Gastroesophageal sphincter (tissue), 4 donors: ENCODE measurements around the gene TPI1. TPM values are rescaled to one million over a fixed set of nuclear protein-coding genes. Genes with fewer than 3 reads are reported as not detected.
"Not testable (repeated sequence)": the region's sequence is repeated elsewhere in the genome, so short reads cannot be mapped to it uniquely, and the experiment has no call there.

Experiments
- ATAC-seq: fragments of 150-250 bp; one replicate; pipeline ENCODE4 v1.9.1; 2016; ENCODE audit warnings: mild to moderate bottlenecking, moderate library complexity
- H3K27ac ChIP-seq, 4 donors: fragments of 200-600 bp; sonication (generic) in 3 of 4; 1 replicate in 3 of 4; 2 replicates in 1 of 4; pipeline ENCODE4 v1.5.1; 2016 to 2019
- H3K27me3 ChIP-seq: fragments of 200-600 bp; sonication (generic); one replicate; pipeline ENCODE4 v1.5.1; 2019
- H3K36me3 ChIP-seq, 2 donors: fragments of 200-600 bp; sonication (generic); one replicate each; pipeline ENCODE4 v1.5.1; 2019; ENCODE audit warnings: control low read depth in 1 of 2
- H3K4me1 ChIP-seq, 3 donors: fragments of 200-600 bp; sonication (generic); 1 replicate in 2 of 3; 2 replicates in 1 of 3; pipeline ENCODE4 v1.5.1; 2016 to 2019; ENCODE audit warnings: control low read depth in 2 of 3
- H3K4me3 ChIP-seq, 2 donors: fragments of 200-600 bp; sonication (generic); one replicate each; pipeline ENCODE4 v1.5.1; 2019; ENCODE audit warnings: mild to moderate bottlenecking in 1 of 2, moderate library complexity in 1 of 2
- H3K9me3 ChIP-seq, 3 donors: fragments of 200-600 bp; sonication (generic); one replicate each; pipeline ENCODE4 v1.5.1; 2017 to 2019; ENCODE audit warnings: control low read depth in 2 of 3
- EP300 ChIP-seq: sonication (generic); formaldehyde crosslinking; IDR thresholded peaks from one replicate; pipeline ENCODE4 v1.6.1; 2017; ENCODE audit warnings: antibody characterized with exemption, mild to moderate bottlenecking
- POLR2A ChIP-seq, 2 donors: fragments of 450-650 bp; IDR thresholded peaks; one replicate each; pipeline ENCODE4 v1.6.1; 2017; ENCODE audit warnings: antibody characterized with exemption in 2 of 2, mild to moderate bottlenecking in 2 of 2, moderate library complexity in 1 of 2
- POLR2AphosphoS5 ChIP-seq: sonication (generic); formaldehyde crosslinking; IDR thresholded peaks from one replicate; pipeline ENCODE4 v1.6.1; 2017; ENCODE audit warnings: antibody characterized with exemption
- WGBS, 2 donors: methylation state at CpG; one replicate each; pipeline ENCODE4 v1.1.5; 2018; ENCODE audit warnings: low coverage in 1 of 2; 5-methylcytosine and 5-hydroxymethylcytosine counted together
- total RNA-seq, 4 donors: library from RNA; depleted of rRNA; stranded (reverse); fragments of >200 nt; gene quantifications; one replicate each; pipeline ENCODE4 v1.1.0, GENCODE V29; 2016
- TF ChIP-seq, protein P1 (sequence below), 4 experiments: fragments of 200-600 bp in 2 of 4; fragments of 450-650 bp in 2 of 4; sonication (generic) in 1 of 4; IDR thresholded peaks; one replicate each; pipeline ENCODE4 v1.5.1; 2017 to 2019; ENCODE audit warnings: antibody characterized with exemption in 4 of 4, mild to moderate bottlenecking in 2 of 4, moderate library complexity in 2 of 4

The TPI1 gene
- total RNA-seq, 4 donors from 2014 or later, result 324 to 473 (median 392) TPM

DNA sequence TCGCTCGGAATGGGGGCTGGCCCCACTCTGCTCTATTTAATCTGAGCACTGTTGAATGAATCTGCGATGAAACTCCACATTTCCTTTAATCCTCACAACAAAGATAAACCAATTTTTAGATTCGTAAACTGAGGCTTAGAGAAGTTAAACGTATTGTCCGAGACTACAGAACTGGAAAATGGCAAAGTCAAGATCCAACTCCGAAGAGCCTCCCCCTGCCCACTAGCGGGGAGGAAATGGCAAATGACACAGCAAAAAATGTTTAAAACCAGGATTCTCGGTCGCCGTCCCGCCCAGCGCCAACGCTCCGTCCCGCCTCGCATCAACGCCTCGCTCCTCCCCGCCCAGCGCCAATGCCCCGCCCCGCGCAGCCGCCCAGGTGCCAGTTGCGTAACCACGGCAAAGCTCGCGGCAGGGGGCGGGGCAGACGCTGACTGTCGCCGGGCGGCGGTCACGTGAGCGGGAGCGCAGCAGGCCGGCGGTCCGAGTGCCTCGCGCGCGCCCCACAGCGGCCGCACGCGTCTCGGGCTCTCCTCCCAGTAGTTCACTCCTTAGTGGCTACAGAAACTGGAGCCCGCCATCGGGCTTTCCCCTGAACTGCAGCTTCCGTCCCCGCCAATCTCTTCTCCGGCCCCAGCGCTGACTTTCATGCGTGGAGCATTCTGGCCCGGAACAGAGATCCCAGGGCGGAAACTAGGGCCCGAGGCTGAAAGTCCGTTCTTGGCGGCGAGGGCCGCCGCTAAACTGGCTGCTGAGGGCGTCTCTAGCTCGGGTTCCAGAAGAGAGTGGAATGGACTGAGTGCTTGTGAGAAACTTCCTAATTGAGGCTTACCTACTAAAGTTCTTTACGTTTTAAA is 23.7 kb downstream of the TPI1 start:
- no peaks in the 10 kb centered on the region for H3K36me3 ChIP-seq
- 2 to 9% methylated on average over 9 of the region's 68 CpGs for WGBS, 2 donors
- peak overlapping the region; percentile 47 to 54 for H3K4me3 ChIP-seq

GRCh38 chr12:6891646-6892001 is 24.3 kb downstream of the TPI1 start:
- peaks cover 0 to 19% (median 4%) of the 10 kb centered on the region in 3 donors for H3K4me1 ChIP-seq
- peak overlapping the region; percentile 47 to 54 for H3K4me3 ChIP-seq
- H3K36me3 ChIP-seq, result no peaks in the 10 kb centered on the region
- no peaks in the 10 kb centered on the region for H3K27me3 ChIP-seq
- no peaks in the 10 kb centered on the region for H3K9me3 ChIP-seq
- ATAC-seq, result no peak
- TF ChIP-seq EP300 (no peak), POLR2AphosphoS5 (no peak), POLR2A (IDR thresholded peaks at IDR 0.05) (no peak)
- TF ChIP-seq, protein P1, sequence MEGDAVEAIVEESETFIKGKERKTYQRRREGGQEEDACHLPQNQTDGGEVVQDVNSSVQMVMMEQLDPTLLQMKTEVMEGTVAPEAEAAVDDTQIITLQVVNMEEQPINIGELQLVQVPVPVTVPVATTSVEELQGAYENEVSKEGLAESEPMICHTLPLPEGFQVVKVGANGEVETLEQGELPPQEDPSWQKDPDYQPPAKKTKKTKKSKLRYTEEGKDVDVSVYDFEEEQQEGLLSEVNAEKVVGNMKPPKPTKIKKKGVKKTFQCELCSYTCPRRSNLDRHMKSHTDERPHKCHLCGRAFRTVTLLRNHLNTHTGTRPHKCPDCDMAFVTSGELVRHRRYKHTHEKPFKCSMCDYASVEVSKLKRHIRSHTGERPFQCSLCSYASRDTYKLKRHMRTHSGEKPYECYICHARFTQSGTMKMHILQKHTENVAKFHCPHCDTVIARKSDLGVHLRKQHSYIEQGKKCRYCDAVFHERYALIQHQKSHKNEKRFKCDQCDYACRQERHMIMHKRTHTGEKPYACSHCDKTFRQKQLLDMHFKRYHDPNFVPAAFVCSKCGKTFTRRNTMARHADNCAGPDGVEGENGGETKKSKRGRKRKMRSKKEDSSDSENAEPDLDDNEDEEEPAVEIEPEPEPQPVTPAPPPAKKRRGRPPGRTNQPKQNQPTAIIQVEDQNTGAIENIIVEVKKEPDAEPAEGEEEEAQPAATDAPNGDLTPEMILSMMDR (IDR thresholded peaks at IDR 0.05), result no peak
- 82 to 92% methylated on average over 4 to 5 of the region's 5 CpGs for WGBS, 2 donors
- peak overlapping the region; percentile 82 to 93 (median 91) for H3K27ac ChIP-seq

More for the DNA sequence above, 23.7 kb downstream of the TPI1 start:
- Histone ChIP-seq H3K27me3 (no peaks in the 10 kb centered on the region), H3K27ac (peak overlapping the region; percentile 85 to 93 (median 91)), H3K4me1 (peaks cover 0 to 19% (median 4%) of the 10 kb centered on the region in 3 donors), H3K9me3 (no peaks in the 10 kb centered on the region)
- peak; percentile 97 for ATAC-seq
- TF ChIP-seq POLR2A (IDR thresholded peaks at IDR 0.05), result peak; percentile 39 to 68
- TF ChIP-seq, protein P1 (IDR thresholded peaks at IDR 0.05), result peak in 3 of 4 experiments; percentile 90 to 97 (median 93)
- TF ChIP-seq EP300, result no peak
- peak; percentile 86 for TF ChIP-seq POLR2AphosphoS5

DNA sequence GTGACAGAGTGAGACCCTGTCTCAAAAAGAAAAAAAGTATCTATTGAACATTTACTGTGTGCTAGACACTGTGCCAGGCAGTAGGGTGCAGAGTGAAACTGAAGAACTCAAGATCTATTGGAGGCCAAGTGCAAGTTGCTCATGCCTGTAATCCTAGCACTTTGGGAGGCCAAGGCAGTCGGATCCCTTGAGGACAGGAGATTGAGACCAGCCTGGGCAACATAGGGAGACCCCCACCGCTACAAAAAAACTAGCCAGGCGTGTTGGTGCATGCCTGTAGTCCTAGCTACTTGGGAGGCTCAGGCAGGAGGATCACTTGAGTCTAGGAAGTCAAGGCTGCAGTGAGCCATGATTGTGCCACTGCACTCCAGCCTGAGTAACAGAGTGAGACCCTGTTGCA is 25.4 kb downstream of the TPI1 start:
- H3K27me3 ChIP-seq, H3K27ac ChIP-seq, H3K36me3 ChIP-seq, H3K9me3 ChIP-seq, ATAC-seq, H3K4me3 ChIP-seq: not testable (repeated sequence)
- H3K4me1 ChIP-seq, result peaks cover 0 to 19% (median 4%) of the 10 kb centered on the region in 3 donors
- WGBS, 2 donors, result 80 to 84% methylated on average over 1 to 3 of the region's 3 CpGs

DNA sequence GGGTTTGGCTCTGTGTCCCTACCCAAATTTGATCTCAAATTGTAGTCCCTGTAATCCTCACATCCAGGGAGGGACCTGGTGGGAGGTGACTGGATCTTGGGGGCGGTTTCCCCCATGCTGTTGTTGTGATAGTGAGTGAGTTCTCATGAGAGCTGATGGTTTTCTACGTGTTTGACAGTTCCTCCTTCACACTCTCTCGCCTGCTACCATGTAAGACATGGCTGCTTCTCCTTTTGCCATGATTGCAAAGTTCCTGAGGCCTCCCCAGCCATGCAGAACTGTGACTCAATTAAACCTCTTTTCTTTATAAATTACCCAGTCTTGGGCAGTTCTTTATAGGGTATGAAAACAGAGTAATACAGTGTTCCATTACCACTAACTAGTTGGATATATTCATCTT is 27.0 kb downstream of the TPI1 start:
- Histone ChIP-seq H3K4me3 (no peak overlapping the region), H3K4me1 (peaks cover 0 to 19% (median 4%) of the 10 kb centered on the region in 3 donors), H3K27ac (no peak overlapping the region), H3K9me3 (no peaks in the 10 kb centered on the region), H3K36me3 (no peaks in the 10 kb centered on the region), H3K27me3 (no peaks in the 10 kb centered on the region)
- WGBS, 2 donors, result 71 to 88% methylated on average over 2 to 3 of the region's 3 CpGs
- TF ChIP-seq POLR2AphosphoS5, result no peak
- TF ChIP-seq, protein P1 (IDR thresholded peaks at IDR 0.05), result no peak
- no peak for TF ChIP-seq POLR2A (IDR thresholded peaks at IDR 0.05)
- no peak for TF ChIP-seq EP300
- no peak for ATAC-seq

- TF ChIP-seq, protein P1 (IDR thresholded peaks at IDR 0.05), result no peak
- TF ChIP-seq EP300 (no peak), POLR2AphosphoS5 (no peak), POLR2A (IDR thresholded peaks at IDR 0.05) (no peak)
- 57 to 75% methylated on average over 4 to 5 of the region's 6 CpGs for WGBS, 2 donors
- Histone ChIP-seq H3K4me1 (peaks cover 0 to 3% (median 0%) of the 10 kb centered on the region in 3 donors), H3K9me3 (no peaks in the 10 kb centered on the region), H3K27ac (no peak overlapping the region), H3K4me3 (no peak overlapping the region), H3K36me3 (no peaks in the 10 kb centered on the region), H3K27me3 (no peaks in the 10 kb centered on the region)
- no peak for ATAC-seq
Measured at GRCh38 chr12:6896846-6897435, 29.6 kb downstream of the TPI1 start.
